H1 (cell line): Measurements from ENCODE around the gene THBS4. TPM values are rescaled to one million over a fixed set of nuclear protein-coding genes. Genes with fewer than 3 reads are reported as not detected.

Experiments
- CTCF ChIA-PET: fragments of 300-600 bp; sonication (Branson Sonifier 250); formaldehyde crosslinking; loops from one replicate; lab custom pipeline; 2021; ENCODE audit not compliant: partially characterized antibody; lab: Charles Lee
- POLR2A ChIA-PET: fragments of 300-600 bp; sonication (Branson Sonifier 250); formaldehyde crosslinking; loops from one replicate; lab custom pipeline; 2021; ENCODE audit warnings: inconsistent platforms; ENCODE audit not compliant: partially characterized antibody; lab: Charles Lee
- DNase-seq, 2 experiments: peaks; one replicate each; pipeline versions ENCODE4 v3.0.0 to v3.0.0-alpha.2; 2010 to 2022; ENCODE audit warnings: low spot score in 2 of 2, low read depth in 1 of 2, mixed read lengths in 1 of 2
- FAIRE-seq: peaks from 2 replicates; lab custom pipeline; 2011; peaks lifted over from hg19 to GRCh38; lab: Jason Lieb, UNC
- H2AFZ ChIP-seq: 2 replicates; pipeline ENCODE4 v1.8.1; 2012; ENCODE audit warnings: low read length, inconsistent platforms
- H2AK5ac ChIP-seq: 2 replicates; pipeline ENCODE4 v1.6.1; 2013; ENCODE audit warnings: low read depth, low read length
- H2BK120ac ChIP-seq: replicated peaks from 2 replicates; pipeline ENCODE3; 2013; ENCODE audit warnings: low read depth, low read length, inconsistent platforms
- H2BK12ac ChIP-seq: 2 replicates; pipeline ENCODE4 v1.6.1; 2013; ENCODE audit warnings: low read depth, low read length
- H2BK15ac ChIP-seq: 2 replicates; pipeline ENCODE4 v1.6.1; 2013; ENCODE audit warnings: low read length
- H2BK20ac ChIP-seq: 2 replicates; pipeline ENCODE4 v1.6.1; 2013; ENCODE audit warnings: low read length
- H2BK5ac ChIP-seq: 2 replicates; pipeline ENCODE4 v1.6.1; 2013; ENCODE audit warnings: low read depth, low read length
- H3K14ac ChIP-seq: 2 replicates; pipeline ENCODE4 v1.6.1; 2013; ENCODE audit warnings: inconsistent platforms; ENCODE audit not compliant: insufficient read length
- H3K18ac ChIP-seq: 2 replicates; pipeline ENCODE4 v1.6.1; 2013; ENCODE audit warnings: low read length; ENCODE audit errors: extremely low read depth
- H3K23ac ChIP-seq: 2 replicates; pipeline ENCODE4 v1.6.1; 2013; ENCODE audit warnings: inconsistent platforms; ENCODE audit not compliant: insufficient read length
- H3K23me2 ChIP-seq: 2 replicates; pipeline ENCODE4 v1.6.1; 2013; ENCODE audit warnings: low read depth, low read length
- H3K27ac ChIP-seq: 2 replicates; pipeline ENCODE4 v1.6.1; 2011; ENCODE audit warnings: low read depth, low read length, inconsistent platforms
- H3K27me3 ChIP-seq, 4 experiments: replicated peaks in 1 of 4; 1 replicate in 1 of 4; 2 replicates in 3 of 4; pipeline versions ENCODE4 v1.6.1 to v1.8.1; 2011 to 2013; ENCODE audit warnings: low read length in 3 of 4, mild to moderate bottlenecking in 3 of 4, inconsistent platforms in 2 of 4, mixed read lengths in 2 of 4, moderate library complexity in 1 of 4; ENCODE audit not compliant: control insufficient read depth in 3 of 4, insufficient read depth in 3 of 4; ENCODE audit errors: extremely low read depth in 1 of 4
- H3K36me3 ChIP-seq, 4 experiments: 2 replicates each; pipeline versions ENCODE4 v1.6.1 to v1.8.1; 2011 to 2013; ENCODE audit warnings: mild to moderate bottlenecking in 4 of 4, low read length in 3 of 4, moderate library complexity in 2 of 4, control low read depth in 1 of 4, inconsistent platforms in 1 of 4; ENCODE audit not compliant: insufficient read depth in 4 of 4, control insufficient read depth in 2 of 4
- H3K4ac ChIP-seq: replicated peaks from 2 replicates; pipeline ENCODE3; 2013; ENCODE audit warnings: low read length, low read depth, mixed read lengths, inconsistent platforms; ENCODE audit not compliant: insufficient read length
- H3K4me1 ChIP-seq, 4 experiments: replicated peaks in 1 of 4; 1 replicate in 1 of 4; 2 replicates in 3 of 4; pipeline versions ENCODE4 v1.6.1 to v1.8.1; 2011 to 2013; ENCODE audit warnings: low read length in 3 of 4, inconsistent platforms in 2 of 4, mixed read lengths in 1 of 4; ENCODE audit not compliant: insufficient read depth in 4 of 4, control insufficient read depth in 3 of 4
- H3K4me2 ChIP-seq, 2 experiments: 2 replicates each; pipeline versions ENCODE4 v1.6.1 to v1.8.1; 2011 to 2013; ENCODE audit warnings: low read depth in 2 of 2, low read length in 2 of 2, control low read depth in 1 of 2, inconsistent platforms in 1 of 2, mild to moderate bottlenecking in 1 of 2; ENCODE audit not compliant: insufficient read depth in 1 of 2
- H3K4me3 ChIP-seq, 4 experiments: fragments of 200-600, 300-600 bp in 1 of 4; sonication (generic), shearing (Covaris generic), sonication (Bioruptor Twin) in 1 of 4; 2 replicates each; pipeline versions ENCODE4 v1.5.1 to v1.8.1; 2011 to 2016; ENCODE audit warnings: low read length in 4 of 4, low read depth in 3 of 4, control low read depth in 2 of 4, inconsistent platforms in 2 of 4, mild to moderate bottlenecking in 2 of 4, mixed read lengths in 1 of 4, moderate library complexity in 1 of 4; ENCODE audit not compliant: insufficient read depth in 2 of 4; ENCODE audit errors: extremely low read depth in 1 of 4
- H3K56ac ChIP-seq: replicated peaks from 2 replicates; pipeline ENCODE3; 2013; ENCODE audit warnings: low read depth, mild to moderate bottlenecking, mixed read lengths, low read length, inconsistent platforms; ENCODE audit not compliant: insufficient read length
- H3K79me1 ChIP-seq: 2 replicates; pipeline ENCODE4 v1.6.1; 2013; ENCODE audit warnings: low read depth, low read length, control low read depth
- H3K79me2 ChIP-seq, 2 experiments: 2 replicates each; pipeline versions ENCODE4 v1.6.1 to v1.8.1; 2012 to 2013; ENCODE audit warnings: low read length in 2 of 2, mild to moderate bottlenecking in 2 of 2, inconsistent platforms in 1 of 2; ENCODE audit not compliant: insufficient read depth in 2 of 2, control insufficient read depth in 1 of 2
- H3K9ac ChIP-seq, 4 experiments: replicated peaks in 1 of 4; 1 replicate in 1 of 4; 2 replicates in 3 of 4; pipeline versions ENCODE4 v1.6.1 to v1.8.1; 2011 to 2013; ENCODE audit warnings: low read depth in 3 of 4, low read length in 3 of 4, control low read depth in 2 of 4, mild to moderate bottlenecking in 2 of 4, moderate library complexity in 2 of 4, inconsistent platforms in 1 of 4; ENCODE audit errors: extremely low read depth in 1 of 4
- H3K9me3 ChIP-seq, 2 experiments: 2 replicates each; pipeline versions ENCODE4 v1.6.1 to v1.8.1; 2012 to 2013; ENCODE audit warnings: mild to moderate bottlenecking in 2 of 2, moderate library complexity in 2 of 2, control low read depth in 1 of 2, inconsistent platforms in 1 of 2, low read depth in 1 of 2, low read length in 1 of 2, mixed read lengths in 1 of 2; ENCODE audit not compliant: insufficient read depth in 2 of 2
- H4K20me1 ChIP-seq, 2 experiments: replicated peaks in 1 of 2; 2 replicates each; pipeline versions ENCODE3 to v1.8.1; 2011 to 2013; ENCODE audit warnings: inconsistent platforms in 2 of 2, low read length in 2 of 2, mild to moderate bottlenecking in 1 of 2; ENCODE audit not compliant: insufficient read depth in 2 of 2, control insufficient read depth in 1 of 2
- H4K5ac ChIP-seq: 2 replicates; pipeline ENCODE4 v1.6.1; 2013; ENCODE audit warnings: low read length, low read depth, mixed read lengths, inconsistent platforms; ENCODE audit not compliant: insufficient read length
- H4K8ac ChIP-seq: 2 replicates; pipeline ENCODE4 v1.8.0; 2013; ENCODE audit warnings: mild to moderate bottlenecking, moderate library complexity, low read length, inconsistent platforms; ENCODE audit not compliant: insufficient read depth; ENCODE audit errors: extremely low read depth
- H4K91ac ChIP-seq: replicated peaks from 2 replicates; pipeline ENCODE3; 2013; ENCODE audit warnings: low read length, mixed read lengths, inconsistent platforms; ENCODE audit not compliant: insufficient read length
- POLR2AphosphoS5 ChIP-seq: IDR thresholded peaks from 2 replicates; pipeline ENCODE4 v1.6.1; 2011; ENCODE audit warnings: low read depth, low read length
- WGBS, 2 experiments: shearing (Covaris generic) in 1 of 2; methylation state at CpG; one replicate each; pipeline versions ENCODE4 v1.1.6 to v1.1.7; 2013 to 2015; ENCODE audit warnings: low lambda C conversion rate in 2 of 2, mixed read lengths in 2 of 2, inconsistent platforms in 1 of 2, low coverage in 1 of 2, missing lambda C conversion rate in 1 of 2; ENCODE audit not compliant: insufficient replicate concordance in 2 of 2, insufficient coverage in 1 of 2, insufficient read length in 1 of 2; ENCODE audit errors: extremely low coverage in 1 of 2, missing lambda C conversion rate in 1 of 2; 5-methylcytosine and 5-hydroxymethylcytosine counted together
- polyA plus RNA-seq, 7 experiments: library from polyadenylated mRNA; depleted of rRNA in 3 of 7; stranded (reverse) in 5 of 7; unstranded in 2 of 7; fragments of >200 nt in 5 of 7; fragments of 200-250 nt in 2 of 7; gene quantifications; 1 replicate in 5 of 7; 2 replicates in 1 of 7; 4 replicates in 1 of 7; pipeline versions ENCODE4 v1.2.1 to v1.2.3, GENCODE V29; 2011 to 2013; ENCODE audit warnings: missing spikeins in 2 of 7, mixed read lengths in 2 of 7
- total RNA-seq: library from RNA; stranded (reverse); fragmentation: NEBNext Ultra II Directional; extraction: Animal tissue kit (Norgen Biotek cat#: 25700); gene quantifications from 2 replicates; pipeline ENCODE4 v1.2.1, GENCODE V29; 2021
- TF ChIP-seq, protein P1 (sequence below): IDR thresholded peaks from 2 replicates; pipeline ENCODE4 v1.6.1; 2012; ENCODE audit warnings: inconsistent platforms

Gene THBS4
- total and polyA plus RNA-seq, 2 of the 8 experiments (the other 6 are each of a cell fraction or from before 2014, with no cell fraction given): 12.8 to 25.4 TPM

DNA sequence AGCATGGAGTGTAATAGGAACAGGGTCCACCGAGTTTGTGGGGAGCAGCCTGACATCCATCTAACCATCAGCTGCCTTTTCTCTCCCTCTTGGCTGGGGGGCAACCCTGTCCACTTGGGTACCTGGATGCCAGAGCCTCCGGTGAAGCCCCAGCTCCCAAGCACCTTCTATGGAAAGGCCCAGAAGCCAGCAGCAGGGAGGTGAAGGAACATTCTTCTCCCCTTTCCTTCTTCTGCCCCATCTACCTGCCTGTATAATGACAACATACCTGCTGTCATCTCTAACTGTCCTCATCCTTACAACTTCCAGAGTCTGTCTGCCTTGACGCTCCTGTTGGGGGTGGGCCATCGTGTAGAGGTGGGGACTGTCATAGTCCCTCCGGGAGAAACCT lies 33.1 kb downstream of the THBS4 start:
- no peak overlapping the region for H3K4me2 ChIP-seq
- no peaks in the 10 kb centered on the region; a peak in 1 of 4 replicates for H3K9me3 ChIP-seq
- no peaks in the 10 kb centered on the region for H3K79me1 ChIP-seq
- WGBS, 2 experiments: 89% methylated on average over 5 of the region's 5 CpGs; no CpG with 5 or more reads in 1 of the 2 experiments
- H3K27ac ChIP-seq: no peak overlapping the region
- H3K79me2 ChIP-seq: no peaks in the 10 kb centered on the region
- no peaks in the 10 kb centered on the region for H3K27me3 ChIP-seq
- CTCF ChIA-PET: interaction anchor here (1.1 to 2.2 kb wide), 3 partner anchors 15 to 190 kb away, joined by 3 to 8 read pairs (median 5); partner anchors contain the start of gene THBS4
- TF ChIP-seq, protein P1, sequence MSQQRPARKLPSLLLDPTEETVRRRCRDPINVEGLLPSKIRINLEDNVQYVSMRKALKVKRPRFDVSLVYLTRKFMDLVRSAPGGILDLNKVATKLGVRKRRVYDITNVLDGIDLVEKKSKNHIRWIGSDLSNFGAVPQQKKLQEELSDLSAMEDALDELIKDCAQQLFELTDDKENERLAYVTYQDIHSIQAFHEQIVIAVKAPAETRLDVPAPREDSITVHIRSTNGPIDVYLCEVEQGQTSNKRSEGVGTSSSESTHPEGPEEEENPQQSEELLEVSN: no peak
- TF ChIP-seq POLR2AphosphoS5: no peak
- no peak overlapping the region for H3K14ac ChIP-seq
- H3K9ac ChIP-seq: no peak overlapping the region
- H3K36me3 ChIP-seq: no peaks in the 10 kb centered on the region; a peak in 1 of 8 replicates
- no peak overlapping the region for H4K8ac ChIP-seq
- no peak for FAIRE-seq
- no peaks in the 10 kb centered on the region for H3K23me2 ChIP-seq
- no peak overlapping the region for H2BK15ac ChIP-seq
- POLR2A ChIA-PET: no interaction called here
- H2BK120ac ChIP-seq: no peak overlapping the region
- H2BK20ac ChIP-seq: no peak overlapping the region
- H4K20me1 ChIP-seq: no peaks in the 10 kb centered on the region
- no peak overlapping the region for H3K23ac ChIP-seq
- no peak overlapping the region for H2BK12ac ChIP-seq
- no peak overlapping the region for H2AK5ac ChIP-seq
- no peak for DNase-seq
- H3K18ac ChIP-seq: no peak overlapping the region
- H3K4ac ChIP-seq: no peak overlapping the region
- H3K4me3 ChIP-seq: no peak overlapping the region
- H4K5ac ChIP-seq: no peak overlapping the region
- H2BK5ac ChIP-seq: no peak overlapping the region
- H3K4me1 ChIP-seq: no peaks in the 10 kb centered on the region; a peak in 1 of 7 replicates
- H2AFZ ChIP-seq: no peak overlapping the region
- H3K56ac ChIP-seq: no peak overlapping the region
- no peak overlapping the region for H4K91ac ChIP-seq
